GM21619 (cell line): Measurements from ENCODE around the gene NRCAM.

Experiments used
- ATAC-seq: cut with Tn5 transposase; IDR thresholded peaks from one replicate; pipeline ENCODE4 v1.9.1; 2021; ENCODE audit not compliant: unreplicated experiment

NRCAM gene

GRCh38 chr7:108427766-108428165, 28.5 kb downstream of the NRCAM start:
- no peak for ATAC-seq

DNA sequence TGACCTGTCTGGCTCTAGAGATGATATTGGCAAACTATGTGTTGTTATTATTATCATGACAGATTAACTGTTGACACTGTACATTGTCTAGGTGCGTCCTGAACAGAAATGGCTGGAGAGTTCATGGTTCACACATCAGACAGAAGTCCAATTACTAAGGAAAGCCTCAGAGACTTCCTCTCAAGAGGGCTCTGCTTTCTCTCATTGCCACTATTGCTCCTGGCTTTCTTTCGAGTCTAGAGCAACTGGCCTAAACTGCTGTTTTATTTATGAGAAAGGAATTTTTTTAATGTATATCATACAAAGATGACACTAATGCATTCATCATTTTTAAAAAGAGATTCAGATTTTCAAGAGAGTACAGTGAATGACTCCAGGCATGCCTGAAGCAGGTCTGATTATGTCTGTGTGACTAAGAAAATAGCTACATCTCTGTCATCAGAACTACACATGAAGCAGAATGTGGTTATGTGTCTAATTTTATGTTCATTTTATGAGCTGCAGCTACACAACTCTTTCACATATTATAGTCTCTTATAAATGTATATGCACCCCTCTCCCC, 30.4 kb downstream of the NRCAM start:
- ATAC-seq, result no peak

DNA sequence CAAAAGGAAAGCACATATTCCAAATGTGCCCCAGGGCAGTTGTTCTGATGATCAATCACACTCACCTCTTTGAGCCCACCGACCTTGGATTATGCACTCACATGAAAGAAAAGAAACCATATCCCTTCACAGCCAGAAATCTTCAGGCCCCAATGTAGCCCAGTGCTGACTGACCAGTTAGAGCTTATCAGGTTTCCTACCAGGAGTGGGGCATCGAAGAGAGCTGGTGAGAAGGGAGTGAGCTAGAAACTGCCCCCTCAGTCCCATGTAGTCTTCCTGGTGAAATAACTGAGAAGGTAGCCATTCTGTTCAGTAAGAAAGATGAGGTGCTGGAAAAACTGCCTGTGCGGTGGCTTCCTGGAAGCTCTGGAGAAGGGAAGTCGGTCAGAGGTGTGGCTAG, 32.2 kb downstream of the NRCAM start:
- no peak for ATAC-seq

DNA sequence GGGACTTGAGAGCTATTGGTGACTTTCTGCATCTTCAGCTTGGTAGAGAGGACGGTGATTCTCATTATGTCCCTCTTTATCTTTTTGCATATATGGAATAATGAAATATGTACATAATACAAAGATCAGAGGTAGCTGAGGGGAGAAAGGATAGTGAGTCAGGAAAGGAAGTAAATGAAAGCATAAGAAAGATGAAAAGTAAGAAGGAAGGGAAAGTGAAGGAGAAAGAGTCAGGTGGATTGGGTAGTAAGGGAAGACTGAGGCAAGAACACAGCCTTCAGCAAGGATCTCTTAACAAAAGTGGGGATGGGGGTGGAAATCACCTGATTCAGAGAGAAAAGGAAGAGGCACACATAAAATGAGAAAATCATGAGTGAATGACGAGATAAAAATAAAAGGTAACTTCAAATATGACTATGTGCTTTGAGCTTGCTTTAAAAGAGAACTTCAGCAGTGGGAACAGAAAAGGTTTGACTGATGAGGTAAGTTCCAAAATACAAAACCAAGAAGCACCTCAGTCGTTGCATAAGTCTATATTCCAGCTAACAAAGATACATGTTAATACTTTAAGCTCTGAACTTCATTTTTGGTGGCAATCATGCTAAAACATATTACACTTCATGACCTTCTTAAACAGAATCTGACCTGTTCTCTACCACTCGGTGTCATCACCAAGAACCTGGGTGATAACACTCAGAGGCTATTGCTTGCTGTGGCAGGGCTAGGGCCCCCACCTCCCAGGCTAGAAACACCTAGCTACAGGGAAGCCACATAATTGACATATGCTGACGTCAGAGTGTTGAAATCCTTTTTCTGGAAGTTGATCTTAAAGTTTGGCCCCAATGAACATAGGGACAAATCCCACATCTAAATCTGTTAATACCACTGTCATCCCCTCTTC, 32.9 kb downstream of the NRCAM start:
- no peak for ATAC-seq

DNA sequence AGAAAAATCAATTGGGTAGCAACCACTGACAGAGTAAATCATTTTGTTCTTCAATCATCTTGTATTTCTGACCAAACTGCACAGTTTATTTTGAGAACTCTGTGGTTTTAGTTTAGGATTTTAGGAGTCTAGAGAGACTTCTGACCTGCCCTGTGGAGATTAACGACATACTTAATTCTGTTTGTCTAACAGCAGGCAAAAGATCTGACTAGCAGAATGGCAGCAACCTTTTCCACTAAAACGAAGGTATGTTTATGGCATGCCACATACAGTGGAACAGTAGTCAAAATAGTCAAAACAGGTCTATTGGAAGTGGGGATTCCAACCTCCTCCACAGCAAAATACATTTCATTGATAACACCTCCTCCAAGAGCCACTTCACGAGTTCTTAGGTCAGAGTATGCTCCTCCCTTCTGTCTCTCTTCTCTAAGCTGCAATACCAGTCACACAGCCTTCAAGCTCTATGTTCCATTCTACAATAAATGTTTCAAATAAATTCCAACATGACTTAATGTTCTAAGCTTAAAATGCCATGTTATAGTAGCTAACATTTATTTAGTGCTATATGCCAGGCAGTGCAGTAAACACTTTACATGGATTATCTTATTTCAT, 34.4 kb downstream of the NRCAM start:
- no peak for ATAC-seq

- no peak for ATAC-seq
Observed at GRCh38 chr7:108419961-108420908, 36.0 kb downstream of the NRCAM start.

DNA sequence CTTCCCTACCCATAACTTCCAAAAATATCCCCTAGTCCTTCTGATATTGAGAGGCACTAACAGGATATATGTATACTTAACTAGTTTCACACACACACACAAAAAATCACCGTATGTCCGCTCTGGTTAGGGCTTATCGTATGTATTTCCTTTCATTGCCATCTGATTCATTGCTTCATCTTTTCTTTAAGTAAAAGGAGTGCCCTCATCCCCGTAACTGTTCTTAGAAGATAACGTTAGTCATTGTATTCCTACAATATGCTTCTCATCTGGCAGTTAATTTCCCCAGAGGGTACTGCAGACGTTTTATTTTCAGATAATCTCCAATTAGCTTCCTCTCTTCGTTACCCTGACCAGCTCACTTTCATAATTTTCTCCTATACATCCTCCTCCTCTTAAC, 37.3 kb downstream of the NRCAM start:
- ATAC-seq, result no peak

- ATAC-seq, result no peak
Observed at GRCh38 chr7:108417926-108418325, 38.3 kb downstream of the NRCAM start.

- no peak for ATAC-seq
Observed at GRCh38 chr7:108417144-108417543, 39.1 kb downstream of the NRCAM start.

DNA sequence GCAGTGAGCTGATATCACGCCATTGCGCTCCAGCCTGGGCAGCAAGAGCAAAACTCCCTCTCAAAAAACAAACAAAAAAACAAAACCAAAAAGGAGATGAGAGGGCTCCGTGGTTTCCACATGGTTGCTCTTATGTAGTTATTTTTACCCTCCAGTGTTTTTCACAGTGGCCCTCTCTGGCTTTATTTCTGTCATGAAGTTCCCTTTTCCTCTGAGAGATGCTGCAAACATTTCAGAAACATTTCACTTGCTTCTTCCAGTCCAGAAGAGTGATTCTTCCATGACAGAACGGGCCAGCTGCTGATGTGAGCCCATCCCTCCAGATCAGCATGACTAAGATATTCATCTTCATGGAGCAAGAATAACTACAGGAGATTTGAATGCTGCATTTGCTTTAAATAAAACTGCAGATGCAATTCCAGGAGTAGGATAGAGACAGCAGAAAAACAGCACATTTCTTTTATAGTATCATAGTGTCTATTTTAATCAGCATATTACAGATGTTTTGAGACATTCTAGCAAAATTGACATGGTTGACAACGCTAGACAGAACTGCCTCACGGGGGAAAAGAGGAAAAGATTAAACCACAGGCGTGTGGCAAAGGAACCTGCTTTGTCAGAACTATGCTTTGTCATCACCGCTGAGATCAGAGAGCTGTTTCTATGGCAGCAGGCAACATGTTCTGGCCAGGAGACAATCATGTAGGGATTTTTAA, 40.3 kb downstream of the NRCAM start:
- ATAC-seq, result peak; percentile 83

- no peak for ATAC-seq
Observed at GRCh38 chr7:108415084-108415483, 41.2 kb downstream of the NRCAM start.

DNA sequence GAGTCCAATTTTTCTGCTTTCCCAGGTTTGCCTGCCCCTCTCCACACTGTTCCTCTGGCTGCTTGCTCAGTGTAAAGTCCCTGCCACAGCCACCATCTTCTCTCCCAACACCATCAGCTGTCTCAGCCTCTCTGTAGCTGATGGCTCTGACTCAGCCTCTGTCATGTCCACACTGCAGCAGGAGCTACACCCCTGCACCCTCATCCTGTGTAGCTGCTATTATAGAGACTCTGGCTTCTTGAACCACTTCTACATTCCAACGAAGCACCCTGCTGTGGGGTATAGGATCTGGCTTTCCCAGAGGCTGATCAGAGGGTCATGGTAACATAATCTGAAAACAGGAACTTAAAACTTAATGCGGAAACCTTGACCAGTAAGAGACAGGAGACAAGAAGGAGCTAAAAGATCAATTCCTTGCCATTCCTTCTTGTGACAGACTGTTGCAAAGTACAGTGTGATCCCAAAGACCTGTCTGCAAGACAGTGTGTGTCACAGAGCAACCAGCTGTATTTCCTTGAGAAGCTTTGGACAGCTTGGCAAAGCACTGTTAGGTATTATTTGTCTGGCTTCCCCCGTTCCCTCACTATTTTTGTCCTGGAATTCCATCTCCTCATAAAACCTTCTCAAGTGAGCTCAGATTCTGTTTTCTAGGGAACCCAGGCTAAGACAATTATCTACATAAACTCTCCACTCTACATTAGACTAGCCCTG, 42.3 kb downstream of the NRCAM start:
- no peak for ATAC-seq

GRCh38 chr7:108413337-108413736, 42.9 kb downstream of the NRCAM start:
- ATAC-seq, result no peak

DNA sequence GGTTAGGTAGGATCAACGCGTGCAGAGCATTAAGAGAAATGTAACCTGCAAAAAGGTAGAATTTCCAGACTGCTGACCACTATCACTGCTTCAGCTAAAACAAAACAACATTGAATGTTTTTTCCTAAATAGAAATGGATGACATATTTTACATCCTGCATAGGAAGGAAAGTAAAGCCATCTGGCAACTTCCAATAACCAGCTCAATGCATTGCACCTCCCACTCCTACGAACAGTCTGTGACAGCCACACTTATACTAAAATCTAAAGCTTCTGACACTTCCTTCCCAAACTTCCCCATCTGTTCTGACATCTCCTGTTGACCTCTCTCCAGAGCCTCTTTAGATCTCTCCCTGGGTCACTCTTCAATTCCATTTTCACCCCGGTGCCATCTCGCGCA, 47.1 kb downstream of the NRCAM start:
- ATAC-seq, result no peak

- ATAC-seq, result no peak
Observed at GRCh38 chr7:108408296-108408991, 47.8 kb downstream of the NRCAM start.

- no peak for ATAC-seq
Observed at GRCh38 chr7:108407676-108408075, 48.6 kb downstream of the NRCAM start.

DNA sequence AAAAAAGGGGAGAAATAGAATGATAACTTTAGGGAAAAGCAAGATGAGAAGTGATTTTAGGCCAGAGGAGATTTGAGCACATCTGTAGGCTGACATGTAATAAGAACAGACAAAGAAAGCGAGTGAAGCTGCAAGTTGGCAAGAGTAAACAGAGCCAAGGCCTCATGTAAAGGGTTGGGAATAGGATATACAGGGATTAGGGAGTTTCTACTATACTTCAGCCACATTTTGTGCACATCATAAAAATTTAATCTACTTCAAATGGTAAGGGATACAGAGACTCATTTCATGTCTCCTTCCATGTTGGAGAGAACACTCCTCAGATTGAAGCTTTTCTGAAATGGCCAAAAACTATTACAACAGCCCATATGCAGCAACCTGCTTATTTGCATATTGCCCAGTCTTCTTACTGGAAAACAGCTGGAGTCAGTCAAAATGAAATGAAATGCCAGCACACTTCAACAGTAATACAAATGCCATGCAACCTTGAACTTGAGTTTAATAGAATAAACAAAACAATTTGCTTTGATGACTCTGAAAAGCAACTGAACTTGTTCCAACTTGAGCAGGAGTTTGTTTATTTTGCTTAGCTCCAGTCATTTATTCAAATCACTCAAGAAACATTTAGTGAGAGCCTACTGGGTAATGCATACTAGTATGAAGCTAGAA, 49.9 kb downstream of the NRCAM start:
- ATAC-seq, result no peak

DNA sequence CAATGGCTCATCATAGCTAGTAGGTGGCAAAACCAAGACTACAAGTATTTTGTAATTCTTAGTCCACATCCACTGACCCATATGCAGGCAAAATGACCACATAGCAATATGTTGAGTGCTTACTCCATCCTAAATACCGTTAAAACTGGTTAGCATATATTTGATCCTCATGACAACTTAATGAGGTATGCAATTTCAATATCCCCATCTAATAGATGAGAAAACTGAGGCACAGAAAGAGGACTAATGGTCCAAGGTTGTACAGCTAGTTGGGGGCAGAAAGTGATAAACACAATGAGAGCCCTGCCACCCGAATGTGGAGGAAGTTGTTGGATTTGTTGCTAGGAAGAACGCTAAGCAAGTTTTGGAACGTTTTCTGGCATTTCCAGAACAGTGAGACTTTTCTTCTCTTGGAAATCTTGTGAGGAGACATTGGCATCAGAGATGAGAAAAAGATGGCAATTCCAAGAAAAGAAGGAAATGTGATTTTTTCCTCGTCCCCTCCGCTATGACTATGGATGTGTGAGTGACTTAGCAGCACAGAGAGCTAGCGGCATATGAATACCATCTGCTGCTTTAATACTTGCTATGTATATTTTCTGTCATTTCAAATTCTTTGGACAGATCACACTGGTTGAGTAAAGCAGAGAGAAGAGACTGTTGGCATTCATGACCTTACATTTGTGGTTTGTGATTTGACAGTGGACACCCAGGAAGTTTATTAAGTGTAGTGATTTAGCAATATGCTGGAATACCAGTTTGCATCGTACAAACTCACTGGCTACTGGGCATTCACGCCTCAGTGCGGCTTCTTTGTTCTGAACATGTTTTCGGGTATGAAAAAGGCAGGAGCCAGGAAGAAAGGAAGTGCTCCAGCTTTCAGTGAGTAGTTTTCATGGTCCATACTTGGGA, 51.5 kb downstream of the NRCAM start:
- ATAC-seq, result no peak
